ENCODE data around the gene ARID5A. TPM values are rescaled to one million over a fixed set of nuclear protein-coding genes. Genes with fewer than 3 reads are reported as not detected.

ARID5A gene
- total and polyA plus RNA-seq, 2 of the 13 experiments (the other 11 are each of a cell fraction or from before 2014, with no cell fraction given) = 6.0 to 9.5 TPM

DNA sequence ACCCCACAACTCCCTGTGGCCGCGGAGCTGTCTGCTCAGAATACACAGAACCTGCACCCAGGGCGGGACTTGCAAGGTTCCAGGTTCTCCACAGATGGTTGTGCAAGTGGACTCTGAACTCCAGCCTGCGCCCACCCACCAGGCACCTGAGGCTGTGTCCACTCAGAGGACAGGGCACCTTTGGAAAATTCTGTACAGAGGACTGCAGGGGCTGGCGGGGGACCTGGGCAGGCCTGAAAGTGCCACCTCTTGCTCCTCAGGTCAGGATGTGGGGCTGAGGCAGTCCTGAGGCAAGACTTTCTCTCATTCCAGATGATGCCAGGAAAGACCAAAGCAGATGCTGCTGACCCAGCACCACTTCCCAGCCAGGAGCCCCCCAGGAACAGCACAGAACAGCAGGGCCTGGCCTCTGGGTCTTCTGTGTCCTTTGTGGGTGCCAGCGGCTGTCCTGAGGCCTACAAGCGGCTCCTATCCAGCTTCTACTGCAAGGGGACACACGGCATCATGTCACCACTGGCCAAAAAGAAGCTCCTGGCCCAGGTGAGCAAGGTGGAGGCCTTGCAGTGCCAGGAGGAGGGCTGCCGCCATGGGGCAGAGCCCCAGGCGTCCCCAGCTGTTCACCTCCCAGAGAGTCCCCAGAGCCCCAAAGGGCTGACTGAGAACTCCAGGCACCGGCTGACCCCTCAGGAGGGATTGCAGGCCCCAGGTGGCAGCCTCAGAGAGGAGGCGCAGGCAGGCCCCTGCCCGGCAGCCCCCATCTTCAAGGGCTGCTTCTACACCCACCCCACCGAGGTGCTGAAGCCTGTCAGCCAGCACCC, 14.4 kb downstream of the ARID5A start (continued):
- TF ChIP-seq BORCS8-MEF2B (CRISPR knock-in tag; IDR thresholded peaks at IDR 0.05) (no peak), SNAI1 (CRISPR knock-in tag; IDR thresholded peaks at IDR 0.05; ENCODE audit: borderline replicate concordance) (no peak; the same call in 1 of the 2 replicates), EHMT2 (IDR thresholded peaks at IDR 0.05; ENCODE audit: borderline replicate concordance, low read depth, low read length) (no peak), REST (IDR thresholded peaks at IDR 0.05; ENCODE audit: borderline replicate concordance in 1 of 2, low read depth in 1 of 2, low read length in 2 of 2) (no peak), ZNF431 (CRISPR knock-in tag; IDR thresholded peaks at IDR 0.05; ENCODE audit: borderline replicate concordance, low read depth) (0 out of 2 replicates have a peak, but pooled peaks have one; percentile 0), ZNF343 (CRISPR knock-in tag; IDR thresholded peaks at IDR 0.05) (no peak), THAP9 (CRISPR knock-in tag; IDR thresholded peaks at IDR 0.05; ENCODE audit: borderline replicate concordance) (no peak), MEIS2 (CRISPR knock-in tag; IDR thresholded peaks at IDR 0.05) (no peak), YEATS2 (CRISPR knock-in tag; IDR thresholded peaks at IDR 0.05; ENCODE audit: borderline replicate concordance) (no peak), SMAD9 (CRISPR knock-in tag; IDR thresholded peaks at IDR 0.05) (no peak), ZSCAN30 (CRISPR knock-in tag; IDR thresholded peaks at IDR 0.05) (no peak), ZSCAN21 (CRISPR knock-in tag; IDR thresholded peaks at IDR 0.05; ENCODE audit: borderline replicate concordance) (peak; percentile 42; the same call in 1 of the 2 replicates)
- TF ChIP-seq, protein P1, sequence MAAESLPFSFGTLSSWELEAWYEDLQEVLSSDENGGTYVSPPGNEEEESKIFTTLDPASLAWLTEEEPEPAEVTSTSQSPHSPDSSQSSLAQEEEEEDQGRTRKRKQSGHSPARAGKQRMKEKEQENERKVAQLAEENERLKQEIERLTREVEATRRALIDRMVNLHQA (CRISPR knock-in tag; IDR thresholded peaks at IDR 0.05) = no peak
- TF ChIP-seq, protein P2, sequence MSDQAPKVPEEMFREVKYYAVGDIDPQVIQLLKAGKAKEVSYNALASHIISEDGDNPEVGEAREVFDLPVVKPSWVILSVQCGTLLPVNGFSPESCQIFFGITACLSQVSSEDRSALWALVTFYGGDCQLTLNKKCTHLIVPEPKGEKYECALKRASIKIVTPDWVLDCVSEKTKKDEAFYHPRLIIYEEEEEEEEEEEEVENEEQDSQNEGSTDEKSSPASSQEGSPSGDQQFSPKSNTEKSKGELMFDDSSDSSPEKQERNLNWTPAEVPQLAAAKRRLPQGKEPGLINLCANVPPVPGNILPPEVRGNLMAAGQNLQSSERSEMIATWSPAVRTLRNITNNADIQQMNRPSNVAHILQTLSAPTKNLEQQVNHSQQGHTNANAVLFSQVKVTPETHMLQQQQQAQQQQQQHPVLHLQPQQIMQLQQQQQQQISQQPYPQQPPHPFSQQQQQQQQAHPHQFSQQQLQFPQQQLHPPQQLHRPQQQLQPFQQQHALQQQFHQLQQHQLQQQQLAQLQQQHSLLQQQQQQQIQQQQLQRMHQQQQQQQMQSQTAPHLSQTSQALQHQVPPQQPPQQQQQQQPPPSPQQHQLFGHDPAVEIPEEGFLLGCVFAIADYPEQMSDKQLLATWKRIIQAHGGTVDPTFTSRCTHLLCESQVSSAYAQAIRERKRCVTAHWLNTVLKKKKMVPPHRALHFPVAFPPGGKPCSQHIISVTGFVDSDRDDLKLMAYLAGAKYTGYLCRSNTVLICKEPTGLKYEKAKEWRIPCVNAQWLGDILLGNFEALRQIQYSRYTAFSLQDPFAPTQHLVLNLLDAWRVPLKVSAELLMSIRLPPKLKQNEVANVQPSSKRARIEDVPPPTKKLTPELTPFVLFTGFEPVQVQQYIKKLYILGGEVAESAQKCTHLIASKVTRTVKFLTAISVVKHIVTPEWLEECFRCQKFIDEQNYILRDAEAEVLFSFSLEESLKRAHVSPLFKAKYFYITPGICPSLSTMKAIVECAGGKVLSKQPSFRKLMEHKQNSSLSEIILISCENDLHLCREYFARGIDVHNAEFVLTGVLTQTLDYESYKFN (CRISPR knock-in tag; conservative IDR thresholded peaks at IDR 0.05) = peak; percentile 23; the same call in 1 of the 2 replicates
- TF ChIP-seq, protein P3, sequence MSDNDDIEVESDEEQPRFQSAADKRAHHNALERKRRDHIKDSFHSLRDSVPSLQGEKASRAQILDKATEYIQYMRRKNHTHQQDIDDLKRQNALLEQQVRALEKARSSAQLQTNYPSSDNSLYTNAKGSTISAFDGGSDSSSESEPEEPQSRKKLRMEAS (IDR thresholded peaks at IDR 0.05) = no peak
